Caco-2 (cell line): ENCODE results near the gene MTRF1. TPM values are rescaled to one million over a fixed set of nuclear protein-coding genes. Genes with fewer than 3 reads are reported as not detected.

Experiments used
- BruUV-seq: library from RNA; stranded (reverse); fragments of 400-500 nt; replicated peaks from 2 replicates; lab custom pipeline; 2021; lab: Mats Ljungman, UMichigan
- CTCF ChIA-PET: fragments of 300-600 bp; sonication (Branson Sonifier 250); formaldehyde crosslinking; loops from one replicate; lab custom pipeline; 2022; ENCODE audit warnings: antibody characterized with exemption; lab: Charles Lee
- POLR2A ChIA-PET: fragments of 300-600 bp; sonication (Branson Sonifier 250); formaldehyde crosslinking; loops from one replicate; lab custom pipeline; 2022; ENCODE audit warnings: antibody characterized with exemption; lab: Charles Lee
- DNase-seq, 2 experiments: peaks; one replicate each; pipeline versions ENCODE4 v3.0.0 to v3.0.0-alpha.2; 2020 to 2022
- H3K27me3 ChIP-seq: replicated peaks from 2 replicates; pipeline ENCODE4 v1.6.0; 2011; ENCODE audit warnings: low read length; ENCODE audit not compliant: control insufficient read depth, insufficient read depth
- H3K36me3 ChIP-seq: 2 replicates; pipeline ENCODE4 v1.5.1; 2011; ENCODE audit warnings: low read length; ENCODE audit not compliant: control insufficient read depth, insufficient read depth
- H3K4me1 ChIP-seq: fragments of 250-450 bp; sonication (Bioruptor Pico); 2 replicates; pipeline ENCODE4 v1.5.1; 2020; ENCODE audit warnings: mild to moderate bottlenecking
- H3K4me3 ChIP-seq: 2 replicates; pipeline ENCODE4 v1.5.1; 2011; ENCODE audit warnings: low read depth, mild to moderate bottlenecking, control low read depth, low read length
- H3K9me3 ChIP-seq: fragments of 250-450 bp; sonication (Bioruptor Pico); 2 replicates; pipeline ENCODE4 v1.5.1; 2020; ENCODE audit warnings: mild to moderate bottlenecking, moderate library complexity
- H3K27ac Mint-ChIP-seq: one replicate; pipeline ENCODE4 v1.8.0; 2022; ENCODE audit warnings: mixed read lengths; ENCODE audit not compliant: unreplicated experiment
- H3K27me3 Mint-ChIP-seq: one replicate; pipeline ENCODE4 v1.8.0; 2022; ENCODE audit warnings: mixed read lengths; ENCODE audit not compliant: insufficient read depth, unreplicated experiment
- H3K36me3 Mint-ChIP-seq: one replicate; pipeline ENCODE4 v1.8.0; 2022; ENCODE audit warnings: mild to moderate bottlenecking, mixed read lengths; ENCODE audit not compliant: insufficient read depth, unreplicated experiment
- H3K4me1 Mint-ChIP-seq: one replicate; pipeline ENCODE4 v1.8.0; 2022; ENCODE audit warnings: low read depth, mixed read lengths; ENCODE audit not compliant: unreplicated experiment
- H3K4me3 Mint-ChIP-seq: one replicate; pipeline ENCODE4 v1.8.0; 2022; ENCODE audit warnings: mild to moderate bottlenecking, moderate library complexity, mixed read lengths; ENCODE audit not compliant: unreplicated experiment
- H3K9me3 Mint-ChIP-seq: one replicate; pipeline ENCODE4 v1.8.0; 2022; ENCODE audit warnings: mixed read lengths; ENCODE audit not compliant: unreplicated experiment
- CTCF ChIP-seq, 2 experiments: fragments of 200-600 bp in 1 of 2; IDR thresholded peaks; 1 replicate in 1 of 2; 2 replicates in 1 of 2; pipeline versions ENCODE4 v1.5.1 to v1.8.0; 2011 to 2022; ENCODE audit warnings: antibody characterized with exemption in 1 of 2, control low read depth in 1 of 2, inconsistent platforms in 1 of 2, low read depth in 1 of 2, low read length in 1 of 2, mild to moderate bottlenecking in 1 of 2, moderate library complexity in 1 of 2; ENCODE audit not compliant: insufficient read depth in 1 of 2, severe bottlenecking in 1 of 2, unreplicated experiment in 1 of 2
- intact Hi-C: fragments of 100-400 bp; cut with micrococcal nuclease; formaldehyde crosslinking; loops from one replicate; pipeline ENCODE4 v1.10.0; 2022; ENCODE audit not compliant: unreplicated experiment
- total RNA-seq: library from RNA; stranded (reverse); gene quantifications from 2 replicates; pipeline ENCODE4 v1.2.3, GENCODE V29; 2022

The MTRF1 gene
- total RNA-seq, 1 experiment from 2014 or later, result 24.7 TPM

DNA sequence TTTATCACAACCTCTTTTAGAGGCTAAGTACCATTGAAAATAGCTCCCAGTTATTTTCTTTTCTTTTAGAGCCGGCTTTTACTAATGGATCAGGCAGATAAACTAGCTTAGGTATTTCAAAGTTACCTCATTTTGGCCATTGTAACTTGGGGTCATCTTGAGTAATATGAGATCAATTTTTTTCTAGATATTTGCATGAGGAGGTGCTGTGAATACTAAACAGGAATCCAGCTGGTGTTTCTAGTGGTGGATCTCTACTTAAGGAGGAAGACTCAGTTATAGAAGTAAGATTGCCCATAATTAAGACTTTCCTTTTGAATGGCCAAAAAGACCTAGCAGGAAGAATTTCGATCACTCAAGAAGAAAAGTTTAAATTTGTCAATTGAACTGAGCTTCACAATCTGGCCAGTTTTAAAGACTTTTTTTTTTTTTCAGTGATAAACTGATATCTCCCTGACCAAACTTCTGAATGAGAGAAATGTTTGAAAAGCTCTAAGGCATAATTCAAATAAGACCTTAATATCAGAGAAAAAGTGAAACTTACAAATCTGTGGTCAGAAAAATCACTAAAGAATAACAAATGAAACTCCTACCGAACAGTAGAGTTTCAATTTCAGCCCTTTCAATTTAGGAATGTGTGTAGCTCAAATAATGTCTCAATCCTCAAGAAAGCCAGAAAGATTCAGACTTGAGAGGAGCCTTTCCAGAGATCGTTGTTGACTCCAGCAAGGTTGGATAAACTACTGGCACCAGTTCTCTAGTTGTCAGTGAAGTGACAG lies 36.1 kb upstream of the MTRF1 start:
- Histone ChIP-seq H3K4me3 (no peak overlapping the region), H3K27me3 (no peaks in the 10 kb centered on the region), H3K36me3 (no peaks in the 10 kb centered on the region), H3K4me1 (no peaks in the 10 kb centered on the region), H3K9me3 (no peaks in the 10 kb centered on the region)
- no peak overlapping the region for H3K4me3 Mint-ChIP-seq
- ChIA-PET CTCF (no interaction called here), POLR2A (interaction anchor here (0.6 kb wide), 1 partner anchor 1144 kb away, joined by 3 read pairs; no protein-coding TSS in a partner anchor)
- TF ChIP-seq CTCF (IDR thresholded peaks at IDR 0.05; ENCODE audit: insufficient read depth in 1 of 2, low read depth in 1 of 2, low read length in 1 of 2, severe bottlenecking in 1 of 2, unreplicated experiment in 1 of 2), result no peak
- BruUV-seq, result no TSS peak
- intact Hi-C loops, result no loop called here
- DNase-seq, result no peak
- no peak overlapping the region for H3K27ac Mint-ChIP-seq
- peaks cover 4% of the 10 kb centered on the region for H3K27me3 Mint-ChIP-seq
- H3K36me3 Mint-ChIP-seq, result no peaks in the 10 kb centered on the region
- no peaks in the 10 kb centered on the region for H3K4me1 Mint-ChIP-seq
- no peaks in the 10 kb centered on the region for H3K9me3 Mint-ChIP-seq

DNA sequence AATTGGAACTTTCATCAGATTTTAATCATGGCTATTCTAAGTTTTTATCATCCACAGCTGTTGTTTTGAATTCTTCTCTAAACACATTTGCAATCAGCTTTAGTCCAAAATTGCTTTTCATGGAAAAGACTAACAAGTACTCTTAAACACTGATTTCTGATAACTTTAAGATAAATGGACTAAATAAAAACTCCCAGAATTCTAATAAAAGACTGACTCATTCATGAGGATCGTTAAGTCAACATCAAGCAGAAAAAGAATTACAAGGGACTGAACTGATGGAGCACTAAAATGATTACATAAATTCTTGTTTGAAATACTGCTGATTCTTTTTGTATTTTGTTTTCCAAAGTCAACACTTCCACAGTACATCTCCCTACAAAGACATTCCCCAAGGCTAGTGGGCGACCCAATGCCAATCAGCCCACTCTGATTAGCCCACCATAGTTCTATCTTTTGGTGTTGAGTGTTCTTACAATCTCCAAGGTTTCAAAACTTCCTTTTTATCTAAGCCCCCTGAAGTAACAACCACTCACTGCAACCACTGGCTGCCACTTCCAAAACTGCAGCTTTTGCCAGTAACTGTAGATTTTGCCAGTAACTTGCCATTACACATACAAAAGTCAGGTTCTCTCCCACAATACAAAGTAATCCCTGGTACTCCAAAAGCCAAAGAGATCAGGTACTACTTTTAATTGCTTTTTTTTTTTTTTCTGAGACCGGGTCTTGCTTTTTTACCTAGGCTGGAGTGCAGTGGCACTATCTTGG lies 33.7 kb upstream of the MTRF1 start:
- Mint-ChIP-seq H3K27me3 (peaks cover 4% of the 10 kb centered on the region), H3K4me1 (no peaks in the 10 kb centered on the region), H3K9me3 (no peaks in the 10 kb centered on the region), H3K27ac (no peak overlapping the region), H3K4me3 (no peak overlapping the region), H3K36me3 (no peaks in the 10 kb centered on the region)
- CTCF ChIA-PET, result no interaction called here
- no peak for DNase-seq
- intact Hi-C loops, result no loop called here
- Histone ChIP-seq H3K9me3 (no peaks in the 10 kb centered on the region), H3K27me3 (no peaks in the 10 kb centered on the region), H3K4me3 (no peak overlapping the region), H3K36me3 (no peaks in the 10 kb centered on the region), H3K4me1 (no peaks in the 10 kb centered on the region)
- TF ChIP-seq CTCF (IDR thresholded peaks at IDR 0.05; ENCODE audit: insufficient read depth in 1 of 2, low read depth in 1 of 2, low read length in 1 of 2, severe bottlenecking in 1 of 2, unreplicated experiment in 1 of 2), result no peak
- BruUV-seq, result no TSS peak
- POLR2A ChIA-PET, result no interaction called here

DNA sequence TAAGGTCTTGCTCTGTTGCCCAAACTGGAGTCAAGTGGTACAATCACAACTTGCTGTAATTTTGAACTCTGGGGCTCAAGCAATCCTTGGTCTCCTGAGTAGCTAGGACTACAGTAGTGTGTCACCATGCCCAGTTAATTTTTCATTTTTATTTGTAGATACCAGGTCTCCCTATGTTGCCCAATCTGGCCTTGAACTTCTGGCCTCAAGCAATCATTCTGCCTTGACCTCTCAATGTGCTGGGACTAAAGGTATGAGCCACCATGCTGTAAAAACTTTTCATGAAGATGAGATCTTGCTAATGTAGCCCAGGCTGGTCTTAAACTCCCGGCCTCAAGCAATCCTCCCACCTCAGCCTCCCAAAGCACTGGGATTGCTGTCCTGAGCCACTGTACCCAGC lies 32.6 kb upstream of the MTRF1 start:
- no peak for TF ChIP-seq CTCF (IDR thresholded peaks at IDR 0.05; ENCODE audit: insufficient read depth in 1 of 2, low read depth in 1 of 2, low read length in 1 of 2, severe bottlenecking in 1 of 2, unreplicated experiment in 1 of 2)
- H3K9me3 ChIP-seq, result no peaks in the 10 kb centered on the region
- no peak for DNase-seq
- ChIA-PET CTCF (no interaction called here), POLR2A (no interaction called here)
- intact Hi-C loops, result no loop called here
- Mint-ChIP-seq H3K27me3 (peaks cover 4% of the 10 kb centered on the region), H3K4me1 (no peaks in the 10 kb centered on the region), H3K36me3 (no peaks in the 10 kb centered on the region), H3K9me3 (peaks cover 9% of the 10 kb centered on the region), H3K4me3 (no peak overlapping the region), H3K27ac (no peak overlapping the region)
- no peaks in the 10 kb centered on the region for H3K4me1 ChIP-seq
- H3K36me3 ChIP-seq, result no peaks in the 10 kb centered on the region
- BruUV-seq, result no TSS peak
- no peaks in the 10 kb centered on the region for H3K27me3 ChIP-seq
- H3K4me3 ChIP-seq, result no peak overlapping the region
